Measurements from ENCODE around the gene IBA57. TPM values are rescaled to one million over a fixed set of nuclear protein-coding genes. Genes with fewer than 3 reads are reported as not detected.
A peak's percentile ranks its signal among the peaks of the same experiment; 100 is the strongest.

Gene IBA57
- total and polyA plus RNA-seq, 4 donors, result 2.8 to 21.4 (median 6.9) TPM

- no peak overlapping the region for H3K4me3 ChIP-seq
- H3K9me3 ChIP-seq (ENCODE audit: control insufficient read depth in 4 of 4, insufficient read depth in 3 of 4, low read length in 3 of 4), result no peaks in the 10 kb centered on the region
- H3K4me1 ChIP-seq (ENCODE audit: control insufficient read depth in 5 of 5, insufficient read depth in 5 of 5, low read length in 5 of 5), result peaks cover 0 to 50% (median 18%) of the 10 kb centered on the region in 5 donors
- peaks cover 0 to 54% (median 3%) of the 10 kb centered on the region in 4 donors for H3K36me3 ChIP-seq (ENCODE audit: control insufficient read depth in 4 of 4, insufficient read depth in 4 of 4, low read length in 4 of 4)
- H3K27me3 ChIP-seq (ENCODE audit: control insufficient read depth in 3 of 3, insufficient read depth in 3 of 3, low read length in 2 of 3), result no peaks in the 10 kb centered on the region
- no peak for TF ChIP-seq CTCF (IDR thresholded peaks at IDR 0.05; ENCODE audit: control extremely low read depth, extremely low read depth)
- 91% methylated on average over 8 of the region's 8 CpGs for WGBS, 2 donors
- H3K27ac ChIP-seq (ENCODE audit: low read depth in 1 of 2, low read length in 1 of 2), result peak overlapping the region in 1 of 2 donors; percentile 4
- no peak for ATAC-seq (ENCODE audit: insufficient read depth, low FRiP score)
- no peak for DNase-seq
- no peak overlapping the region for H3K9ac ChIP-seq (ENCODE audit: insufficient read depth in 1 of 2, low read length in 2 of 2)
Observed at GRCh38 chr1:228144993-228145343, 20.6 kb upstream of the IBA57 start.

GRCh38 chr1:228145463-228146416 is 19.9 kb upstream of the IBA57 start:
- peaks cover 0 to 56% (median 25%) of the 10 kb centered on the region in 5 donors for H3K4me1 ChIP-seq (ENCODE audit: control insufficient read depth in 5 of 5, insufficient read depth in 5 of 5, low read length in 5 of 5)
- no peaks in the 10 kb centered on the region for H3K9me3 ChIP-seq (ENCODE audit: control insufficient read depth in 4 of 4, insufficient read depth in 3 of 4, low read length in 3 of 4)
- TF ChIP-seq CTCF (IDR thresholded peaks at IDR 0.05; ENCODE audit: control extremely low read depth, extremely low read depth), result no peak
- ATAC-seq (ENCODE audit: insufficient read depth, low FRiP score), result no peak
- no peak overlapping the region for H3K4me3 ChIP-seq
- H3K27ac ChIP-seq (ENCODE audit: low read depth in 1 of 2, low read length in 1 of 2), result peak overlapping the region in 1 of 2 donors; percentile 4
- H3K36me3 ChIP-seq (ENCODE audit: control insufficient read depth in 4 of 4, insufficient read depth in 4 of 4, low read length in 4 of 4), result peaks cover 0 to 56% (median 1%) of the 10 kb centered on the region in 4 donors
- no peak for DNase-seq
- 89 to 94% methylated on average over 27 to 31 of the region's 31 CpGs for WGBS, 2 donors
- H3K27me3 ChIP-seq (ENCODE audit: control insufficient read depth in 3 of 3, insufficient read depth in 3 of 3, low read length in 2 of 3), result no peaks in the 10 kb centered on the region
- no peak overlapping the region for H3K9ac ChIP-seq (ENCODE audit: insufficient read depth in 1 of 2, low read length in 2 of 2)

- Histone ChIP-seq H3K36me3 (ENCODE audit: control insufficient read depth in 4 of 4, insufficient read depth in 4 of 4, low read length in 4 of 4) (peaks cover 0 to 58% (median 1%) of the 10 kb centered on the region in 4 donors), H3K4me3 (no peak overlapping the region), H3K9ac (ENCODE audit: insufficient read depth in 1 of 2, low read length in 2 of 2) (no peak overlapping the region), H3K27ac (ENCODE audit: low read depth in 1 of 2, low read length in 1 of 2) (no peak overlapping the region), H3K4me1 (ENCODE audit: control insufficient read depth in 5 of 5, insufficient read depth in 5 of 5, low read length in 5 of 5) (peaks cover 8 to 61% (median 34%) of the 10 kb centered on the region in 5 donors), H3K27me3 (ENCODE audit: control insufficient read depth in 3 of 3, insufficient read depth in 3 of 3, low read length in 2 of 3) (no peaks in the 10 kb centered on the region), H3K9me3 (ENCODE audit: control insufficient read depth in 4 of 4, insufficient read depth in 3 of 4, low read length in 3 of 4) (no peaks in the 10 kb centered on the region)
- DNase-seq (no peak), ATAC-seq (ENCODE audit: insufficient read depth, low FRiP score) (no peak)
- WGBS, 2 donors, result 90 to 93% methylated on average over 18 of the region's 18 CpGs
- no peak for TF ChIP-seq CTCF (IDR thresholded peaks at IDR 0.05; ENCODE audit: control extremely low read depth, extremely low read depth)
Observed at GRCh38 chr1:228146417-228147150, 19.0 kb upstream of the IBA57 start.

Measured in lung (tissue), 12 donors.